ENCODE data around the gene CXCL11.

The CXCL11 gene

GRCh38 chr4:75997081-75997480 is 38.8 kb downstream of the CXCL11 start:
- ChIA-PET POLR2A (no interaction called here), CTCF (interaction anchor here (0.6 to 4.8 kb wide), 14 partner anchors 13 to 400 kb away, joined by 3 to 41 read pairs (median 8); partner anchors contain the start of gene CXCL11)
- peaks cover 0 to 1% (median 0%) of the 10 kb centered on the region in 4 experiments for H3K4me1 ChIP-seq (ENCODE audit: control extremely low read depth in 1 of 4, control insufficient read depth in 4 of 4, insufficient read depth in 4 of 4, low read length in 3 of 4)
- DNase-seq: no peak
- 100% methylated on average over 1 of the region's 1 CpG for WGBS (ENCODE audit: insufficient coverage)
- no peaks in the 10 kb centered on the region for H3K9me3 ChIP-seq (ENCODE audit: control extremely low read depth in 1 of 5, control insufficient read depth in 4 of 5, insufficient read depth in 2 of 5, low read depth in 1 of 5, low read length in 4 of 5)
- peaks cover 0 to 3% (median 0%) of the 10 kb centered on the region in 5 experiments for H3K27me3 ChIP-seq (replicated peaks in 2 of 5; ENCODE audit: control insufficient read depth in 4 of 5, insufficient read depth in 5 of 5, low read length in 4 of 5)
- H3K4me3 ChIP-seq (ENCODE audit: control insufficient read depth in 1 of 7, extremely low read depth in 1 of 7, insufficient read depth in 4 of 7, low read depth in 2 of 7, low read length in 6 of 7): no peak overlapping the region
- no peaks in the 10 kb centered on the region for H3K36me3 ChIP-seq (ENCODE audit: control insufficient read depth in 4 of 4, insufficient read depth in 4 of 4, low read length in 3 of 4)
- H3K27ac ChIP-seq (ENCODE audit: insufficient read depth in 1 of 2, low read depth in 1 of 2, low read length in 2 of 2, poor library complexity in 1 of 2, severe bottlenecking in 2 of 2): no peak overlapping the region

GRCh38 chr4:75995727-75996126 is 40.1 kb downstream of the CXCL11 start:
- peaks cover 0 to 3% (median 0%) of the 10 kb centered on the region in 5 experiments for H3K27me3 ChIP-seq (replicated peaks in 2 of 5; ENCODE audit: control insufficient read depth in 4 of 5, insufficient read depth in 5 of 5, low read length in 4 of 5)
- 35% methylated on average over 3 of the region's 5 CpGs for WGBS (ENCODE audit: insufficient coverage)
- DNase-seq: peak; percentile 44 to 77 (median 66)
- no peaks in the 10 kb centered on the region for H3K36me3 ChIP-seq (ENCODE audit: control insufficient read depth in 4 of 4, insufficient read depth in 4 of 4, low read length in 3 of 4)
- H3K4me1 ChIP-seq (ENCODE audit: control extremely low read depth in 1 of 4, control insufficient read depth in 4 of 4, insufficient read depth in 4 of 4, low read length in 3 of 4): peaks cover 0 to 5% (median 2%) of the 10 kb centered on the region in 4 experiments
- no peak overlapping the region for H3K27ac ChIP-seq (ENCODE audit: insufficient read depth in 1 of 2, low read depth in 1 of 2, low read length in 2 of 2, poor library complexity in 1 of 2, severe bottlenecking in 2 of 2)
- ChIA-PET CTCF (interaction anchor here (0.8 to 4.8 kb wide), 30 partner anchors 12 to 379 kb away, joined by 3 to 41 read pairs (median 4); partner anchors contain the start of genes CXCL11 and CXCL9), POLR2A (no interaction called here)
- H3K4me3 ChIP-seq (ENCODE audit: control insufficient read depth in 1 of 7, extremely low read depth in 1 of 7, insufficient read depth in 4 of 7, low read depth in 2 of 7, low read length in 6 of 7): no peak overlapping the region
- no peaks in the 10 kb centered on the region for H3K9me3 ChIP-seq (ENCODE audit: control extremely low read depth in 1 of 5, control insufficient read depth in 4 of 5, insufficient read depth in 2 of 5, low read depth in 1 of 5, low read length in 4 of 5)

GRCh38 chr4:75992462-75992861 is 43.4 kb downstream of the CXCL11 start:
- no peak overlapping the region for H3K27ac ChIP-seq (ENCODE audit: insufficient read depth in 1 of 2, low read depth in 1 of 2, low read length in 2 of 2, poor library complexity in 1 of 2, severe bottlenecking in 2 of 2)
- no peak for DNase-seq
- peaks cover 0 to 3% (median 0%) of the 10 kb centered on the region in 5 experiments for H3K27me3 ChIP-seq (replicated peaks in 2 of 5; ENCODE audit: control insufficient read depth in 4 of 5, insufficient read depth in 5 of 5, low read length in 4 of 5)
- POLR2A ChIA-PET: no interaction called here
- H3K36me3 ChIP-seq (ENCODE audit: control insufficient read depth in 4 of 4, insufficient read depth in 4 of 4, low read length in 3 of 4): peaks cover 0 to 8% (median 0%) of the 10 kb centered on the region in 4 experiments
- no peaks in the 10 kb centered on the region for H3K9me3 ChIP-seq (ENCODE audit: control extremely low read depth in 1 of 5, control insufficient read depth in 4 of 5, insufficient read depth in 2 of 5, low read depth in 1 of 5, low read length in 4 of 5)
- CTCF ChIA-PET: interaction anchor here (1.0 to 1.7 kb wide), 6 partner anchors 67 to 99 kb away, joined by 3 to 6 read pairs (median 4); no protein-coding TSS in a partner anchor
- peaks cover 7 to 17% (median 11%) of the 10 kb centered on the region in 4 experiments for H3K4me1 ChIP-seq (ENCODE audit: control extremely low read depth in 1 of 4, control insufficient read depth in 4 of 4, insufficient read depth in 4 of 4, low read length in 3 of 4)
- no peak overlapping the region for H3K4me3 ChIP-seq (ENCODE audit: control insufficient read depth in 1 of 7, extremely low read depth in 1 of 7, insufficient read depth in 4 of 7, low read depth in 2 of 7, low read length in 6 of 7)
- WGBS (ENCODE audit: insufficient coverage): 100% methylated on average over 1 of the region's 1 CpG

GRCh38 chr4:75989846-75990528 is 45.9 kb downstream of the CXCL11 start:
- H3K27ac ChIP-seq (ENCODE audit: insufficient read depth in 1 of 2, low read depth in 1 of 2, low read length in 2 of 2, poor library complexity in 1 of 2, severe bottlenecking in 2 of 2): peak overlapping the region; percentile 67 to 83
- peaks cover 0 to 3% (median 0%) of the 10 kb centered on the region in 5 experiments for H3K27me3 ChIP-seq (replicated peaks in 2 of 5; ENCODE audit: control insufficient read depth in 4 of 5, insufficient read depth in 5 of 5, low read length in 4 of 5)
- H3K4me1 ChIP-seq (ENCODE audit: control extremely low read depth in 1 of 4, control insufficient read depth in 4 of 4, insufficient read depth in 4 of 4, low read length in 3 of 4): peaks cover 7 to 17% (median 11%) of the 10 kb centered on the region in 4 experiments
- H3K4me3 ChIP-seq (ENCODE audit: control insufficient read depth in 1 of 7, extremely low read depth in 1 of 7, insufficient read depth in 4 of 7, low read depth in 2 of 7, low read length in 6 of 7): peak overlapping the region; percentile 72 to 97 (median 91)
- POLR2A ChIA-PET: no interaction called here
- H3K9me3 ChIP-seq (ENCODE audit: control extremely low read depth in 1 of 5, control insufficient read depth in 4 of 5, insufficient read depth in 2 of 5, low read depth in 1 of 5, low read length in 4 of 5): no peaks in the 10 kb centered on the region
- peaks cover 0 to 9% (median 0%) of the 10 kb centered on the region in 4 experiments for H3K36me3 ChIP-seq (ENCODE audit: control insufficient read depth in 4 of 4, insufficient read depth in 4 of 4, low read length in 3 of 4)
- DNase-seq: peak in 2 of 3 donors; percentile 52 to 66
- CTCF ChIA-PET: interaction anchor here (0.9 to 1.2 kb wide), 5 partner anchors 20 to 77 kb away, joined by 3 to 5 read pairs (median 3); no protein-coding TSS in a partner anchor
- WGBS (ENCODE audit: insufficient coverage): 0% methylated on average over 12 of the region's 20 CpGs

- H3K27ac ChIP-seq (ENCODE audit: insufficient read depth in 1 of 2, low read depth in 1 of 2, low read length in 2 of 2, poor library complexity in 1 of 2, severe bottlenecking in 2 of 2): no peak overlapping the region
- CTCF ChIA-PET: interaction anchor here (1.1 to 2.0 kb wide), 2 partner anchors 11 to 92 kb away, joined by 3 to 13 read pairs; no protein-coding TSS in a partner anchor
- peaks cover 0 to 28% (median 12%) of the 10 kb centered on the region in 4 experiments for H3K36me3 ChIP-seq (ENCODE audit: control insufficient read depth in 4 of 4, insufficient read depth in 4 of 4, low read length in 3 of 4)
- no peaks in the 10 kb centered on the region for H3K9me3 ChIP-seq (ENCODE audit: control extremely low read depth in 1 of 5, control insufficient read depth in 4 of 5, insufficient read depth in 2 of 5, low read depth in 1 of 5, low read length in 4 of 5)
- 83% methylated on average over 3 of the region's 3 CpGs for WGBS (ENCODE audit: insufficient coverage)
- H3K27me3 ChIP-seq (replicated peaks in 2 of 5; ENCODE audit: control insufficient read depth in 4 of 5, insufficient read depth in 5 of 5, low read length in 4 of 5): no peaks in the 10 kb centered on the region
- peaks cover 7 to 14% (median 9%) of the 10 kb centered on the region in 4 experiments for H3K4me1 ChIP-seq (ENCODE audit: control extremely low read depth in 1 of 4, control insufficient read depth in 4 of 4, insufficient read depth in 4 of 4, low read length in 3 of 4)
- no peak for DNase-seq
- POLR2A ChIA-PET: interaction anchor here (1.0 kb wide), 1 partner anchor 76 kb away, joined by 3 read pairs; no protein-coding TSS in a partner anchor
- no peak overlapping the region for H3K4me3 ChIP-seq (ENCODE audit: control insufficient read depth in 1 of 7, extremely low read depth in 1 of 7, insufficient read depth in 4 of 7, low read depth in 2 of 7, low read length in 6 of 7)
Observed at GRCh38 chr4:75985116-75985515, 50.8 kb downstream of the CXCL11 start.

Data from common myeloid progenitor, CD34-positive (primary cell).